NCI-H2227 treated with DMSO at 0.1 percent for 48 hours (cell line): ENCODE results near the gene TTC22.

Experiments
- DNase-seq: peaks from one replicate; lab custom pipeline; 2025; lab: John Stamatoyannopoulos, UW

The TTC22 gene

GRCh38 chr1:54800899-54801759 lies at the start of gene TTC22:
Gene TTC22, minus strand, starts transcription at chr1:54801323. Its CDS starts 160 bp downstream, at chr1:54801163.
- DNase-seq: no peak

DNA sequence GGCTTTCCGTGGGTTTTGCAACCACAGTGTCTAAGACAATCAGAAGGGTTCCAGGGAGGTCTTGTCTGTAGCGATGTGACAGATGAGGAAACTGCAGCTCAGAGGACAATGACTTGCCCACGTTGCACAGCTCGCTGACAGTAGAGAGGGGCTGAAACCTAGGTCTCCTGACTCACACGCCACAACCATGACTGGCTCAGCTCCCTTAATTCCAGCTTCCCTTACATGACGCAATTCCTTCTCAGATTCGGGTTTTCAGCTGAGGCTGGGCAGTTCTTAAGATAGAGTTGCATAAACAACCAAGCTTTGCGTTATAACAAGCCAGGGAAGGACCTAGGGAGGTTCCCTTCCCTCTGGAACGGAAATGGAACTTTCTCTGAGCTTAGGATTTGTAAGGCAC lies 49.6 kb upstream of the TTC22 start:
- DNase-seq: no peak

DNA sequence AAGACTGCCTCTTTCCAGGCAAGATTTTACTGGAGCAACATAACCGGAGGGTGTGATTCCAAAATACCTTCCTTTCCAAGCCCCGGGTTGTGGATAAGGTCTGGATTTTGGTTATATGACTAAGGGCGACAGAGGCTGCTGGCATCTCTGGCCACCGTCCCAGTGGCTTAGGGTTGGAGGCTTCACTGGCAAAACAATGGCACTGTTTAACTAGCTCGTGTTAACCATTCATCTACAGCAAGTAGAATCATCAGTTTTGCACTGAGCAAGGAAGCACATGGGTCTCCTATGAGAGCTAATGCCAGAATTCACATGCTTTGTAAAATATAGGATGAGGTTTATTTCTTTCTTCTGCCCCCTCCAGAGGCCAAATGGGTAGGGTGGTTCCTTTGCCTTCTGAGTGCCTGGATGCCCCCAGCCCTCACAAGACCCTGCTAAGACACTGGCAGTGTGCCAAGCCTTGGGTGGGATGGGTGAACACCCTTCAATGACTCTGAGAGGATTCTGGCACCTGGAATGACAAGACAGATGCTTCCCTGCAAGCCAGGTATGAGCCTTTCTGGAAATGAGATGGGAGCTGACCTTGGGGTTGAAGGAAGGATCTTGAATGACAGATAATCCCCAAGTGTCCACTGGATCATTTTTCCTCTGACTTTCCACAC lies 49.1 kb upstream of the TTC22 start:
- no peak for DNase-seq

DNA sequence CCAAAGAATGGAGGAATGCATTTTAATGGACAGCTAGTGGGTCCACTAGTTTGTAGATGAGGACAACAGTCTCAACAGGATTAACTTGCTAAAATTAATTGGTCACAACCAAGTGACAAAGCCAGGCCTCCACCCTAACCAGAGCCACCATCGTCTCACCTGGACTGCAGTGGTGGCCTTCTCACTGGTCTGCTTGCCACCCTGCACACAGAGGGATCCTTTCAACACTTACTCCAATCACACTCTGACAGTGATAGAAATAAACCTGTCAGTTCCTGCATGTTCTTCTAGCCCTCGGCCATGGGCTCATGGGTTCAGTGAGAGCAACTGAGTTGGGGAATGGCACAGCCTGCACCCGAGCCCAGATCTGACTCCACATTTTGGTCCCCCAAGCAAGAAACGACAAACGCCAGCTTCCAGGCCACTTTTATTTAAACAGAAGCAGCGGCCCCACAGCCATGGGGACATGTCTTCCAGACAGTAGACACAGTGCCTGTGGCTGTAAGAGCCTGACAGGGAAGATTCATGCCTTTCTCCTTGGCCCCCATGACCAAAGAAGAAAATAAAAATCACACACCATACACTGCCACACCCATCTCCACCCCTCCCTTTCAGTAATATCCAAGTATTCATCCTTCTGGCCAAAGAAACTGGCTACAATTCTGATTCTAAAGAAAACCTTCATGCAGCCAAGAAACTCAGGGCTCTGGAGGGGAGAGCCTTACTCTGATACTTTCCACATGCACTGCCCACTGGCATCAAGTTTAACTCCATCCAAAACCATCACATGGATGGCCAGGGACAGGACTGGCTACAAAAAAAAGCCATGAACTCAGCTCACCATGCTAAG lies 48.3 kb upstream of the TTC22 start:
- no peak for DNase-seq

GRCh38 chr1:54848134-54848948 lies 47.2 kb upstream of the TTC22 start:
- DNase-seq: no peak

DNA sequence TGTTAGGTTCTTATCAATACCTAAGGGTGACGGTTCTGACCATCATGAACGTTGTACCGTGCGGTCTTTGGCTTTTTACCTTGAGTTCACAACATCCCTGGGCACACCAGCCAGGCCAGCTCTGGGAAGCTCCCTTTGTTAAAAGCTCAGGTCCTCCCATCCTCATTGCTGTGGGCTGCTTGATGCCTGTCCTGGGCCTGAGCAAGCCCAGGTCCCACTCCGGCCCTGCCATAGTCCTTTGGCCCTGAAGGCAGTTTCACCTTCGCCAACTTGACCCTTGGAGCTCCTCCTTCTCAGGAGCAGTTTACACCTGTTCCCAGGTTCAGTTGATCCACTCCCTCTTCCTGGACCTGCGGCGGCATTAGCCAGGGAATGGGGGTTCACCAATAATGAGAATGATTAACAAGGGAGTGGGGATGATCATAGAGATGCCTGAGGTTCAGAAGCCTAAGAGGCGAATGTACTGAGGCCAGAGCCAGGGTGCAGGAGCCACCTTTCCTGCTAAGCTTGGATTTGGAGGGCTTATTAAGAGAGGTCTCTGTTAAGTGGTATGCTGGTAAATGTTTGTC lies 45.7 kb upstream of the TTC22 start:
- DNase-seq: no peak

DNA sequence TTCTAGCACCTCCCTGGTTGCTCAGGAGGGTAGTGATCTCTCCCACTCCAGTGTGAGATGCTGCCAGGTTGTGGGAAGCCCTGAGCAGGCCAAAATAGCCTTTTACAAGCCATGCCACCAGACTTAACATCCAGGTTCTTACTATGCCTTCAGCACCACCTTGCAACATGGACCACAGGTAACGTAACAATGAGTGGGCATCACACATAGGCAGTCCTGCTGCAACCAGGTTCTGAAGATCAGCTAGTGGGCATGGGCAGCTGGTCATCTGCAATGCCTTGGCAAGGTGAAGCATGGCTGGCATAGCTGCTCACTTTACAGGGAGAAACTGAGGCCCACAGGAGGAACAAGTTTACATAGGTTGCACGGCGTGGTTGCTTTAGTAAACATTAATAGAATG lies 45.2 kb upstream of the TTC22 start:
- no peak for DNase-seq

- DNase-seq: no peak
Measured at GRCh38 chr1:54845772-54846171, 44.6 kb upstream of the TTC22 start.

DNA sequence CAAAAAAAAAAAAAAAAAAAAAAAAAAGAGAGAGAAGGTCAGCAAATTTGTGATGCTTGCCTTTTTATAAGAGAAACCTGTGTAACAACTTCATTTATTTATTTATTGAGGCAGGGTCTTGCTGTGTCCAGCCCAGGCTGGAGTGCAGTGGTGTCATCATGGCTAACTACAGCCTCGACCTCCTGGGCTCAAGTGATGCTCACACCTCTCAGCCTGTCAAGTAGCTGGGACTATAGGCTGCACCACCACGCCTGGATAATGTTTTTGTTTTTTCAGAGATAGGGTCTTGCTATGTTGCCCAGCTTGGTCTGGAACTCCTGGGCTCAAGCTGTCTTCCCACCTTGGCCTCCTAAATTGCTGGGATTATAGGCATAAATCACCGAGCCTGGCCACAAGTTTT lies 43.4 kb upstream of the TTC22 start:
- no peak for DNase-seq

DNA sequence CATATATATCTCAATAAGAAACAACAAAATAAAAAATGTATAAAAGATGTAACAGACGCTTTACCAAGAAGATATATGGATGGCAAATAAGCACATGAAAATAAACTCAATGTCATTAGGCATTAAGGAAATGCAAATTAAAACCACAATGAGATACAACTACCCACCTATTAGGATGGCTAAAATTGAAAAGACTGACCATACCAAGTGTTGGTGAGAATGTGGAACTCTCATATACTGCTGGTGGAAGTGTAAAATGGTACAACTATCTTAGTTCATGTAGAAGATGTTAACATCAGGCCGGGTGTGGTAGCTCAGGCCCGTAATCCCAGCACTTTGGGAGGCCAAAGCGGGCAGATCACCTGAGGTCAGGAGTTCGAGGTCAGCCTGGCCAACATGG lies 42.3 kb upstream of the TTC22 start:
- no peak for DNase-seq

- no peak for DNase-seq
Measured at GRCh38 chr1:54842963-54843362, 41.8 kb upstream of the TTC22 start.

DNA sequence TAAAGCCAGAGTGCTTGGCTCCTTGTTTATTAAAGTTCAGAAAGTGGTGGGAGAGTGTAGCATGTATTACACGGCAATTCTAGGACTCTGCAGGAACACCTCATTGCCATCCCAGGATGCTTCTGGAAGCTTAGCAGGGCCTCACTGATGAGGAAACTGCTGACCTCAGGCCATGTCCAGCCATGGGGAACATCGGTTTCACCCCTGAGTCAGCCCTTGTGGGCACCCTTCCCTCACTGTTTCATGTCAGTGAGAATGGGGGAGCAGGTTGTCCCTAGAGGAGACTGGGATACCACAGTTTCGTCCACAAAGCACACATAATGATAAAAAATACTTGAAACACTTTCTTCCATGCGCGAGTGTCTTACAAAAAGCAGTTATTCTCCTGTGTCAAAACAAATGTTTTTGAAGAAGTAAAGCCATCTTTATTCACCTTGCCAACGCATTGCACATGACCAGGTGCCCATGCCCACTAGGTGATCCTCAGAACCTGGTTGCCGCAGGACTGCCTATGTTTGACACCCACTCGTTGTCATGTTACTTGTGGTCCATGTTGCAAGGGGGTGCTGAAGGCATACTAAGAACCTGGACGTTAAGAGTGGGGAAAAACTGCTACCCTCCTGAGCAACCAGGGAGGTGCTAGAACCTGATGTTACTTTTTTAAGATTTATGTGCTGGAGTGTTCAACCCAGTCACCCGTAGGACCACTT lies 41.2 kb upstream of the TTC22 start:
- no peak for DNase-seq

DNA sequence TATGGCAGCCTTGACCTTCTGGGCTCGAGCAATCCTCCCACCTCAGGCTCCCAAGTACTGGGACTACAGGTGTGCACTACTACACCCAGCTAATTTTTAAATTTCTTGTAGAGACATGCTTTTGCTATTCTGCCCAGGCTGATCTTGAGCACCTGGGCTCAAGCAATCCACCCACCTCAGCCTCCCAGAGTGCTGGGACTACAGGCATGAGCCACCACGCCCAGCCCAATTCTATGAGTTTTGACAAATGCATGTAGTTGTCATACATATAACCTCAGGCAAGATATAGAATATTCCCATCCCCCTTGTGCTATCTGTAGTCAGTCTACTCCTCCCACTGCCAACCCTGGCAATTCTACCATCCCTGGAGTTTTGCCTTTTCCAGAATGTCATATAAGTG lies 38.7 kb upstream of the TTC22 start:
- no peak for DNase-seq

- no peak for DNase-seq
Measured at GRCh38 chr1:54838565-54839180, 37.5 kb upstream of the TTC22 start.

GRCh38 chr1:54837002-54837853 lies 36.1 kb upstream of the TTC22 start:
- DNase-seq: no peak

DNA sequence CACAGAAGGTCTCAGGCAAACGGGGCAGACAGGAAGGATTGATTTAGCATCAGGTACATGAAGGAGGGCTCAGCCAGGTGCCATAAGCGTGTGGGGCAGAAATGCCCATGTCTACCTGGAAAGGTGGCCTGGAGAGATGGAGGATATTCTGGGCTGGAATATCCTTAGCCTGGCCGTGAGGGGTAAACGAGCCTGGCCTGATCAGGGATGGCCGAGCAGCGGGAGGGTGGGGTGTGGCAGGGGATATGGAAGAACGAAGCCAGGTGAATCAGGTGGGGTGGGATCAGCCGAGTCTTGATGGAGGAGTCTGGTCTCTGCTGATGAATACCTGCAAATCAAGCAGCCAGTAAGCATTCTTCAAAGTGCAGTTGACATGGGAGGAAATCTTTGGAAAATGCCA lies 35.5 kb upstream of the TTC22 start:
- no peak for DNase-seq

- DNase-seq: no peak
Measured at GRCh38 chr1:54835970-54836369, 34.8 kb upstream of the TTC22 start.

GRCh38 chr1:54835131-54835898 lies 34.2 kb upstream of the TTC22 start:
- DNase-seq: no peak
